NCI-H446 treated with DMSO at 0.1 percent for 48 hours (cell line): ENCODE results near the gene CRB1.
"Not testable (repeated sequence)": the region's sequence is repeated elsewhere in the genome, so short reads cannot be mapped to it uniquely, and the experiment has no call there.

Source experiments
- DNase-seq: peaks from one replicate; lab custom pipeline; 2025; lab: John Stamatoyannopoulos, UW

Gene CRB1

DNA sequence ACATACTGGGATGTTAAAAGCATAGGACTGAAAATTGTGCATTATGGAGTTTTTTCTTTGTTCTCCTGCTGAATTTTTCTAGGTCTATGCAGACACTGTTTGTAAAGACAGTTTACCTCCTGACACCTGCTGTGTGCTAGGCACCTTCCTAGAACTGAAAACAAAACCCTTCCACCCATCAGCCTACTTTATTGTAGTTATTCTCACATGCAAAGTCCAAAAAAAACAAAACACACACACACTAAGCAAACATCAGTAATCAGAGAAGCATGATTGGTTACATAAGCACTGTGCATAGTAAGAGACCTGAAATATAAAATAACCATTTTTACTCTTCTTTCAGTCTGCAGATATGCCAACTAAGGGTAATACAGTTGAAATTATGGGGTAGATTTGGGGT is 195.1 kb downstream of the CRB1 start:
- DNase-seq: no peak

DNA sequence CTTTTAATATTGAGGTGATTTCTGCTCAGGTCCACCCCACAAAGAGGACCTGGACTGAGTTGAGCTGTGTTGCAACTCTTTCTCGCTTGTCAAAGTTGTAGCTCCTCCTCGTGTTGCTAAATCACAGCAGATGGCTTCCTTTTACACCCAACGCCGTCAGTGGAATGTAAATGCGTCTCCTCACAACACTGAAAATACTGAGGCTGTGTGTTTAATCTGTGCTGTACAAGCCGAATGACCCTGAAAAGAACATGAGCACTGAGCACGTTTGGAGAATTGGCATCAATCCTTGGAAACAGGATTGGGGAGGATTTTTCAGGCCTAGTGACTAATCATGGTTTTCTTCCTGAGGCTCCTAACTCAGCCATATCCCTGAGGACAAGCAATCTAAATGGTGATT is 196.0 kb downstream of the CRB1 start:
- peak; percentile 69 for DNase-seq

DNA sequence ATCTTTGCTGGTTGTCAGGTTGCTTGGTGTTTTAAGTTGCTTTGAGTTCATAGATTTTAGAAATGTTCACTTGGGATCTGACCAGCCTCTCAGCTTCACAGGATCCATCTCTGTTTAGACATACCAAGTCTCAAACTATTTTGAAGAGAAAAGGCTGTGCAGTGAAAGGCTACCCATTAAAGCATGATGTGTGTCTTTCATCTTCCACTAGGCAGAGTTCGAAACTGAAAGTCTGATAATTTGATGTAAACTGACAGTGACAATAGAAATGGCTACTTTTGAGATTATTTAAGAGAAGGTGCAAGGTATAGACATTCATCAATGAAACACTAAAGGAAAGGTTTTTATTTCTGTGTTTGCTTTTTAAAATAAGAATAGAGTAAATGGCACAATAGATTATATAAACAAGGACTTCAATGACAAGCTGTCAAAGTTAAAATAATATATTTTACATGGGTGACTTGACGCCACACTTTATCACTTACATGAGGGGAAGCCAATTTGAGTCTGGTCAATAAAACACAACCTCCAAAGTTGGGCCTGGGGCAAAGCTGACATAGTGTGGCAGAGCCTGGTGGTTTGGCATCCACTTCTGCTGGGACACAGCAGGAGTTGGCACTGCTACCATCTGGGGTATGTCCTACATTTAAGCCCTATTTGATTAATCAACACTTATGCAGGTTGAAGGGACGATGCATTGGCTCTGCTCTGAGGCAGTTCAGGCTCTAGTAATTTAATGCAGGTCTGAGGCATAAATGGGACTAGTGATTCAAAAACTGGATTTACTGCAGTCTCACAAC is 197.7 kb downstream of the CRB1 start:
- DNase-seq: peak; percentile 90

DNA sequence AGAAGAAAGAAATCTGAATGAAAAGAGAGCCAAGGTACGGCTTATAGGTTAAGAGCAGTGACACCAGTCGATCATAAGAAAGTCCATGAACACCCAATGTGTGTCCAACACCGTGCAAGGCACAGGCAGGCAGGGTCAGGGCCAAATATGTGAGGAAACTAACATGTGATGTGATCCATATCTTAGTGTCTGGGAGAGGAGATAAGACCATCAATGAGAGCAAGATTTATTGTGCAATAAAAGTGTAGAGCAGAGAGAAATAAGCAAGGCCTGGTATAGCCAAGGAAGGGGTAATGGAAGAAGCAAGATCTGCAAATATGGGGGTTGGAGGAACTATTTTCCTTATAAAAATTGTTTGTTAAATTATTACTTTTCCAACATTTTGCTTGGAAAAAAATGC is 198.8 kb downstream of the CRB1 start:
- DNase-seq: no peak

DNA sequence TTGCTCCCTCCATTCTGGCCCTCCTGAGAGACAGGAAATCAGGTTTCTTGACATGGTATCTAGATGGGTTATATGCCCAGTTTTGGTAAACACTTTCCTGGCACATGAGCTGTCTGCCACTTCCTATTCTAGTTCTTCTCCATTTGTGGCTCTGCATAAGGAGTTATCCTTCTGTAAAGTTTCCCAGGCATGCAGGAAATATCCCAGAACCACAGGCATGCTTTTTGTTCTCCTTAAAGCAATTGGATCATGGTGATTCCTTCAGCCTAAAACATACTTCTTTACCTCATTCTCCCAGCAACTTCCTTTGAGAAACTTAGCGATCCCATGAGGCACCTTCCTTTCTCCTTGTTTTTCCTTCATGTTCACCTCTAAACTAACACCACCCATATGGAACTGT is 199.8 kb downstream of the CRB1 start:
- no peak for DNase-seq

DNA sequence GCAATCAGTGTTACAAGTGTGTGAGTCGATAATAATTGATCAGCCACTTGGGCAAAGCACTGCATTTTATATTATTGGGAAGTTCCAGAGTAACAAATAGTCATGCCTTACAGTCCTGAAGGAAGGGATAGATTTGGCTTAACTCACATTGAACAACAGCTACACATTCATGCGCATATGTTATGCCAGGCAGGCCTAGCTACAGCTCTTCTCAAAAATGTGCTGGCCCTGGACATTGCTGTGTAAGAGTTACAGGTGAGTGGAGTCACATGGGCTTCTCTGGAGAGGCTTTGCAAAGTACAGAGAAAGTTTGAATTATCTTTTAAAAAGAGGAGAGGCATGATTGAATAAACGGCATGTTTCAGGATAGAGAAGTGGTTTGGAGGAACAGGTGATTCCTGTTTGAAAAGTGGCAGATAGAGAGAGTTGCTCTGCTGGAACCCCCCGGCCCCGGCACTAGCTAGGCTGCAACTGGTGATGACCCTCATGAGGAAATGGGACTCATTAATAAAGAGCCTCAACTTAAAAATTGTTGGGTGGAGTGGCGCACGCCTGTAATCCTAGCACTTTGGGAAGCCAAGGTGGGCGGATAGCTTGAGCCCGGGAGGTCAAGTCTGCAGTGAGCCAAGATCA is 200.6 kb downstream of the CRB1 start:
- no peak for DNase-seq

DNA sequence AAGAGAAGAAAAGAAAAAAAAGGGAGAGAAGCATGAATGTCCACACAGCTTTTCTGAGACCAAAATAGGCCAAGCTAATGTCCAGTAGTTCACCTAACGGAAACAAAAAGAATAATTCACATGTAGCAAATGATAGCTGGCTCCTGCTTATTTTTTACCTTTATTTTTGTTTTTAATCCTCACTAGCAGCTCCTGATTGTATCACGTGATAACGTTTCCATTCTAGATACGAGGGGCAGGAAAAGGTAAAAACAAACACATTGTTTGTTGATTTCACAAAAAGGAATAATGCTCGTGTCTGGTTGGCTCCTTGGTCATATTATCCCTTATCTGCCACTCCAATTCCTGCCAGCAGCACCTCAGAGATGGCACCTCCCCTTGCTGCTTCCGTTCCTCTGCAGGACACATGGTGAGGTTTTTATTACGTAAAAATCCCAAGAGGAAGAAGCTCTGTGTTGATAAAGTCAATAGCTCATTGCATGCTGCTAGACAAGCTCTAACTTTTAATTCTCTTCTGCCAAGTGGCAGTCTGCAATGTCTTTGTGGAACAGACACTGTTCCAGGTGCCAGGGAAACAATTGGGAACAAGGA is 201.7 kb downstream of the CRB1 start:
- DNase-seq: no peak

DNA sequence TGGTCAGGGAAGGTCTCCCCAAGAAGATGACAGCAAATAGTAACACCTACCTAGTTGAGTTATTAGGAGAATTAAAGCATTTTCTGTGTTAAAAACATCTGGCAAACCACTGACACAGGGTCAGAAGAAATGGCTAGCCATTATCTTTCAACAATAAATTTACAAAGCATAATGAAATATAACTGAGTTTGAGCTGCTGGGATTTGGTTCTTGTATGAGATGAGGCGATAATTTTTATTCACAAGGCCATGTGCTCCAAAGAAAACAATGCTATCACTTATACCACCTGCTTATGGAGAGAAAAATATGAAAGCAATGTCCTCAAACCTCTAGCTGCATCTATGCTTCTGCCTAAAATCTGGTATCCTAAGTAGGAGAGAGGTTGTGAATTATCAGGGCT is 202.3 kb downstream of the CRB1 start:
- DNase-seq: no peak

DNA sequence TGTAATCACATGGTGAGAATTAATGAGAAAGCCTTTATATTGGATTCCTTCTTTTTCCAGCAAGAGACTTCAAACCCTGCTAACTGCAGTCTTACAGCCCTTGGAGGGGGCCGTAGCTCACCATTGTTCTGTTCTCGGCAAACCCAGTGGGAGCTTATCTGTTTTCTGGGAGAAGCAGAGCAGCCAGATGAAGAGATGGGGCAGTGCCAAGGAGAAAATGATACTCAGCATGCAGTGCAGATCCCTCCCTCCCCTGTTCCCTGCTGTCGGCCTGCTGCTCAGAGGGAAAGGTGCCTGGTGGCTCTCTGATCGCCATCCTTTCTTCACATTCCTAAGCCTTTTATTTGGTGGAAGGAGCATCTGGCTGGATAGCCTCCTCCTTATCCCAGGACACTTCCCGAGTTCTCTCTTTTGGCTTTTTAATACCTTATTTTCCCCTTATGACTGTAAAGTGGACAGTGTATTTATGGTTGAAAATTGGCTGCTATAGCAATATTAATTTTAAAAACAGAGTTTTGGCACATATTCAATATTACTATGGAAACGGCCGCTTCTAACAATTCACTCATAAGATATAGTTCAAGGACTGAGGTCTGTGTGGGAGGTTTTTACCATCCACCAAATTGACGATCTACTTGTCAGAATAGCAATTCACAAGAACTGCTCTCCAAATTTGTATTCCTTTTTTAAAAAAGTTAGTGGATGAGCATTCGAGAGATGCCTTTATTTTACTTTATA is 203.4 kb downstream of the CRB1 start:
- peak; percentile 87 for DNase-seq

DNA sequence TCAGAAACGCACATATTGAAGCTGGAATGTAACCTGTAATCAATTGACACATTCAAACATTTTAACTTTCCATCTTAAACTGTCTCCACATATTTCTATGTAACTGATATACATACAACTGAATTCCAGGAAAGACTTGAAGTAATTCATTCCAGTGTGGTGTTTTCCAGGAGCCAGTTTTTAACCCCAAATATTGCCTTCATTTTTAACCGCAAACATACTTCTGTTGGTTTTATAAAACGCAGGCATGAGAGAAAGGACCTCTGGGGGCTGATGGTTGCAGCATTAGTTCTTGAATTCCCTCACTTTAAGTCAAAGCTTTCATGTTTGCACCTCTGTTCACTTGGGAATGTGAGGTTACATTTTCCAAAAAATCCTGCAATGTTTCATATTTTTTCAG is 204.1 kb downstream of the CRB1 start:
- DNase-seq: no peak

DNA sequence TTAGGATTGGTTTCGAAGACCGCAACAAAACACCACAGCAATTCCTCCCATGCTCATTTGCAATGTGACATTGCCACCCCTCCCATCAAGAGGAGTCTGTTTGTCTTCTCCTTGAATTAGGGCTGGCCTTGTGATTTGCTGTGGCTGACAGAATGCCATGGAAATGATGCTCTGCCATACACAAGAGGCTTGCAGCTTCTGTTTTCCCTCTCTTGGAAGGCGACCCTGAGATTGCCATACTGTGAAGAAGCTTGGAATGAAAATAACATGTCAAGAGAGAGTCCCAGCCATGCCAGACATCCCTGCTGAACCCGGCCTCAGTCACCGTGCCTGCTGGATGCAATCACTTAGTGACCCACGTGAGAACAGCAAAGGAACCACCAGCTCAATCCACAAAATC is 212.4 kb downstream of the CRB1 start:
- no peak for DNase-seq

DNA sequence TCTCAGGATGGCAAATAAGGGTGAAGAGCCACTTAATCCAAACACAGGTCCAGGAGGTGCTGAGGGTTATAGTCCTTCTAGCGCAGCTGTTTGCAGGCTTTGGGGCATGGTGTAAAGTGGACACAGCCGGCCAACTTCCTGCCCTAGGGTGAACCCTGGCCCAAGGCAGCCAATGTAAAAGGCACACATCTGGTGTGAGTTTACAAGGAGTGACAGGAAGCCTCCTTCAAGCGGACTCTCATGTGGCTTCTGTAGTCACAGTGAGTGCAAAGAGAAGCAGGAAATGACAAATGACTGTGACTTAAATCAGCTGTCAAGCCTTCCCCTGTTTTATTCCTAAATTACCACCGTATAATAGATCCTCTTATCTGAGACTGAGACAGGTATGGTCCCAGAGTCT is 213.0 kb downstream of the CRB1 start:
- no peak for DNase-seq

DNA sequence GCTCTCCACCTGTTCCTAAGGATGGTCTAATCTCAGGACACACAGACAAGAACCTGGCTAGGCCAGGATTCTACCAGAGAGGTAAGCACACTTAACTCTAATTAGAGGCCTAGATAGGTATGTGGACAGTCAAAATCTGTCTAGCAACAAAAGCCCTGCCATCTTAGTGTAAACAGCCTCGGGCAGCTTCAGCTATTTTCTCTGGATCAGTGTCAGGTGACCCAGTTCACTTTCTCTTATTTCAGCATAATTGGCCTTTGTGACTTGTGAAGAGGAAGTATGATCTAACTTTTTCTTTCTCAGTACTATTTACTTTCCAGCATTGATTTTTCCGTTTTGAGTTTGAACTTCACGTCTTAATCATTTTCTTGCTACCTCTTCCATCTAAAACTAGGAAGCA is 217.7 kb downstream of the CRB1 start:
- DNase-seq: no peak

DNA sequence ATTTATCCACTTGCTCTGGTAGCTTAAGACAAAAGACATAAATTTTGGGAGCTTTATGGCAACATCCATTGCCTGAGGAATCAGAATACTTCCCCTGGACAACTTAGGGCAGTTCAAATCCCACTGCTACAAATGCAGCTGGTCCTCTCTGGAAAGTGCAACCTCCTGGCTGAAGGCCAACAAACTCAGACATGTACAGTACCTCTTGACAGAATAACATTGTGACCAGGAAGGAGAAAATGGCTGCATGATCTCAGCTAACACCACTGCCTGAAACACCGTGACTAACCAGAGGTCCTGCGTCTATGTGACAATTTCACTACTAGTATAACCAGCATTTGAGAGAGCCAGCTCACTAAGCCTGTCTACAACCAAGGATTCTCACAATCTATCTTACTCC is 218.9 kb downstream of the CRB1 start:
- no peak for DNase-seq

DNA sequence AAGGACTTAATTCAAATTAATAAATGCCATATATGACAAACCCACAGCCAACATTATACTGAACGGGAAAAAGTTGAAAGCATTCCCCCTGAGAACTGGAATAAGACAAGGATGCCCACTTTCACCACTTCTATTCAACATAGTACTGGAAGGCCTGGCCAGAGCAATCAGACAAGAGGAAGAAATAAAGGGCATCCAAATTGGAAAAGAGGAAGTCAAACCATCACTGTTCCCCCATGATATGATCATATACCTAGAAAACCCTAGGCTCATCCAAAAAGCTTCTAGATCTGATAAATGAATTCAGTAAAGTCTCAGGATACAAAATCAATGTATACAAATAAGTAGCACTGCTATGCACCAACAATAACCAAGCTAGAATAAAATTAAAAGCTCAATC is 223.5 kb downstream of the CRB1 start:
- DNase-seq: not testable (repeated sequence)

DNA sequence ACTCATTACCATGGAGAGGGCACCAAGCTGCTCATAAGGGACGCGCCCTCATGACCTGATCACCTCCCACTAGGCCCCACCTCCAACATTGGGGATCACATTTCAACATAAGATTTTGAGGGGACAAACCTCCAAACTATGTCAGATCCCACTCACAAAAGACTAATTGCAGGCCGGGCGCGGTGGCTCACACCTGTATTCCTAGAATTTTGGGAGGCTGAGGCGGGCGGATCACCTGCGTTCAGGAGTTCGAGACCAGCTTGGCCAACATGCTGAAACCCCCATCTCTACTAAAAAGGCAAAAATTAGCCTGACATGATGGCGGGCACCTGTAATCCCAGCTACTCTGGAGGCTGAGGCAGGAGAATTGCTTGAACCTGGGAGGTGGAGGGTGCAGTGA is 228.7 kb downstream of the CRB1 start:
- DNase-seq: no peak

DNA sequence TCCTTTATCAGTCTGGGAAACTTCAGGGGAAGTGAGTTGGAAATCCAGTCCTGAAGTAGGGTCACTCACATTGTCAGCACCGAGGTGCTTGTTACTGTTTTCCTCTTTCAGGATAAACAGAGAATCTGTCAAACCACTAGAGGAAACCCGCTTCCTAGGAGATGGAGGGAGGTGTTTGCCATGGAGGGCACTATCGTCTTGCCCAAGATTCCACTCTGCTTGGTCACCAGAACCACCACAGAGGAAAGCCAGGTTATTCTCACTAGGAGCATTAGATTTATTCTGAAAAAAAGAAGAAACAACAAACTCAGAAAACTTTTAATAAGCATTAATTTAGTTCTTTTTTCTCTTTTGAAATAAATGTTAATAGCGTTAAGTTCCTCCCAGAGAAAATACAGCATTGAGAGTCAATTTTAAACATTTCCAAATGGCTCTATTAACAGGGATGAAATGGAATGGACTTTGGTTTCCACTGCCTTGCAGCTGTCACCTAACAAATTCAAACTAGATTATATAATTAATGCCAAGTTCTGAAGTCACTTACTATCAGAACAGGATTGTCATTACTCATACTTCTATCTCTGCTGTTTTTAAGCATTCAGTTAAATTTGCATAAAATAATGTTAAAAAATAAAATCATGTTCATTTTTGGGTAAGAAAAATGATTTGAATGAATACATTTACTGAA is 242.8 kb downstream of the CRB1 start:
- DNase-seq: no peak

DNA sequence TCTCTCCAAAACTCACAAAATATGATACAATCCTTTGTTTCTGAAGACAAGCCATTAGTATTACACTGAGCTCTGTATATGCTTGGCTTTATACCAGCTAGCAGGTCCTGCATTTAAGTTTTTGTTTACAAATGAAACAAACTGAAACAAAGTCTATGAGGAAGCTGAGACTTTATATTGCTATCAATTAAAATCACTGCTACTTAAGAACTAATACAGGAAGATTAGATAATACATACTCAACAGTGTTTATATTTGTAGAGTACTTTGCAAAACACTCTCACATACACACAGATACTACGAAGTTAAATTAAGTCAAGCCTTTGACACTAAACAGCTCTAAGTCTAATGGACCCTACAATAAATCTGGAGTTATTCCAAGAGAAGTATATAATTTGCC is 247.4 kb downstream of the CRB1 start:
- DNase-seq: peak; percentile 5

DNA sequence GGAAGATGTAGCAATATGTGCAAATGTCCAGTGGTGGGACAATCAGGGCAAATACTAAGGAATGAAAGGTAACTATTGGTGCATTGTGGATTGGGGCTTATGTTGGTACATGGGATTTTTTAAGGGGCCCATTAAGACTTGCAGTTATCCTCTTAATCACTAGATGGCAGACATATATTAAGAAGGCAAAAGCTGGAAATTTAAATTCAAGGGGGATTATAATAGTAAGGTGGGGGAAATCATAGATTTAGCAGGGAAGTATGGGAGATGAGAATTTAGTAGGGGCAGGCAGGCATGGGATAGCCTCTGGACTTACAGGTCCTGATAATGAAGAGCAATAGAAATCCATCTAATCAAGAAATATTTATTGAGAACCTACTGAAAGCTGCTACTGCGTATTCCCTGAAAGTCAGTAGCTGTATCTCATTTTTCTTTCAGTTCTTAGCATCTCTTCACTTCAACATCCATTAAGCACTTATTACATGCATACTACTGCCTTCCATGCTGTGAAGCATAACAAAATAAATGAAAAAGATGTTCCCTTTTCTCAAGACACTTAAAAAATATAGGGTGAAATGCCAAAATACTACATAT is 251.8 kb downstream of the CRB1 start:
- DNase-seq: peak; percentile 4

DNA sequence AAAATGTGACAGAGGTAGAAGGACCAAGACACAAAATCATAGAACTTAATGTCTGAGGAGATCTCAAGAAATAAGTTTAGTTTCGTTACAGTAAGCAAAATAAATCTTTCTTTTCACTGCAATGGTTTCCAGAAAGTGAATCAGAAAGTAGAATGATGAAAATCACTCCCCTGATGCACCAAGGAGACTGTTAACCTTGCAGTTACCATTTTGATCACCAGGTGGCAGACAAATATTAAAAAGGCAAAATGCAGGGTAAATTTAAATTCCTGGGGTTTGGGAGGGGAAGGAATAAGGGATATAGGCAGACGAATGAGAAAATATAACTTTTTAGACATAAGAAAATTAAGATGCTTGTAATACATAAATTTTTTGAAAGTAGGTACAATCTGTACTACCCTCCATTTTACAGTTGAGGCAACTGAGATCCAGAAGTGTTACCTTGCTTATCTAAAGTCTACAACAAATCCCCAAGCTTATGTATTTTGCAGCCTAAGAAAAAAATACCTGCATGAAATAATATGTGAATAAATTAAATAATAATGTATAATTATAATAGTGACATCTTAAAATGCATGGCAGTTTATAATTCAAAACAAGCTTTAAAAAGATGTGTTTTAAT is 253.2 kb downstream of the CRB1 start:
- DNase-seq: peak; percentile 46

DNA sequence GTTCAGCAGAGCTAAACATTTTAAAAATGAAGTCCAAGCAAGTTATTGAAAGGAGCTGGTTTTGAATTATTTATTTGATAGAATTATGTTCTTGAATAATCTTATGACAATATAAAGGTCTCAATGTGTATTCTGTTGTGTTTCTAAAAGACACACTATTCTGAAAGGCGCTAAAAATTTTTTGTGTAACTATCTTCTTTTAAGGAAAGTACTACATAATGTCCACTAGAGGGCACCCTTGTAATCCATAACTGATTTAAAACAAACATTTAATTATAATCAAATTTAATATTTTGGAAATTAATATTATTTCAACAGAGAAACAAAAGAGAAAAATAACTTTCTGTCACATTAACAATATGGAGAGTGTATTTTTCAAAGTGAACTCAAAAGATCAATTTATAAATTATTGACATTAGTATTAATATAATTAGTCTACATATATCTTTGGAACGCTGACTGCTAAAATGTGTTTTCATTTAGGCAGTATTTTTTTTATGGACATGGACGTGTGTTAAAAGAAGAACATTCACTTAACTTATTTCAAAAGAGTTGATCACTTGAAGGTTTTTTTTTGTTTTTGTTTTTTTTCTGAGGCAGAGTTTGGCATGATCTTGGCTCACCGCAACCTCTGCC is 258.8 kb downstream of the CRB1 start:
- DNase-seq: peak; percentile 42
